Measurements from ENCODE around the gene NCK2. TPM values are rescaled to one million over a fixed set of nuclear protein-coding genes. Genes with fewer than 3 reads are reported as not detected.
A peak's percentile ranks its signal among the peaks of the same experiment; 100 is the strongest.

NCK2 gene
- total RNA-seq, 1 donor from 2014 or later: 72.4 TPM

GRCh38 chr2:105859694-105859951 is 114.9 kb downstream of the NCK2 start:
- Mint-ChIP-seq H3K27me3 (ENCODE audit: low read depth) (no peaks in the 10 kb centered on the region), H3K4me3 (ENCODE audit: low read depth) (no peak overlapping the region), H3K9me3 (no peaks in the 10 kb centered on the region), H3K36me3 (ENCODE audit: low read depth) (peaks cover 65% of the 10 kb centered on the region), H3K27ac (peak overlapping the region; percentile 70), H3K4me1 (ENCODE audit: low read depth) (peaks cover 84% of the 10 kb centered on the region)
- DNase-seq (ENCODE audit: low spot score): no peak
- intact Hi-C loops (cut with micrococcal nuclease): loop anchor here (1.0 to 10.0 kb wide), 5 partner anchors 14 to 235 kb away; no protein-coding TSS in a partner anchor

DNA sequence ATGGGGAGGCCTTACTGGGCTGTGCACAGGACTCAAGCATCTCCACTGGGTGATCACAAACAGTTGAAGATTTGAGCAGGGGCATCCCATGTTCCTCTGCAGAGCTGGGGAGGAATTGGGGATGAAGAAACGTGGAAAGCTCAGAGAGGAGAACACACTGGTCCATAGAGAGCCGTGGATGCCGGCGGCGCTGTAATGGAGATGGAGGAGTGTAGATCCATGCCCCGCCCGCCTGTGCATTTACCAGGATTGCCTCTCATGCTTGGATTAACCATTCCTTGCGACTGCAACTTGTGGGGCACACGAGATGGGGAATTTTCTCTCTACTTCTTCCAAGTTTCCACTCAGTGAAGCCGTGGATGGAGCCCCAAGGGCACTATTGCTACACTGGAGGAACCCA is 115.9 kb downstream of the NCK2 start:
- Mint-ChIP-seq H3K4me1 (ENCODE audit: low read depth) (peaks cover 85% of the 10 kb centered on the region), H3K9me3 (no peaks in the 10 kb centered on the region), H3K36me3 (ENCODE audit: low read depth) (peaks cover 64% of the 10 kb centered on the region), H3K27ac (peak overlapping the region; percentile 64), H3K4me3 (ENCODE audit: low read depth) (no peak overlapping the region), H3K27me3 (ENCODE audit: low read depth) (no peaks in the 10 kb centered on the region)
- intact Hi-C loops (cut with micrococcal nuclease): no loop called here
- DNase-seq (ENCODE audit: low spot score): no peak

DNA sequence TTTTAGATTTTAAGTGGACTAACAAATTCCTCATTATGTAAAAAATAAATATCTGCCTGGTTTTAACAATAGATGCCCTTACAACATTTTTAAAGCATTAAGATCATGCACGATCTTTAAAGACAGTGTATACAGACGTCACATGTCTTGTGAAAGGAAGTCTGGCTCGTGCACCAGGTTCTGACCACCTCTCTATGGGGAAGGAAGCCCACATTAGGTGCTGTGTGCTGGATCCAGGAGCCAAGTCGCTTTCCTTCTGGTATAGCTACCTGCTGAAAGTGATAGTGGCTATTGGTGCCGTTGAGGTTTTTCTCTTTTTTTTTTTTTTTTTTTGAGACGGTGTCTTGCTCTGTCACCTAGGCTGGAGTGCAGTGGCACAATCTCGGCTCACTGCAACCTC is 116.5 kb downstream of the NCK2 start:
- Mint-ChIP-seq H3K36me3 (ENCODE audit: low read depth) (peaks cover 58% of the 10 kb centered on the region), H3K27me3 (ENCODE audit: low read depth) (no peaks in the 10 kb centered on the region), H3K9me3 (no peaks in the 10 kb centered on the region), H3K27ac (peak overlapping the region; percentile 69), H3K4me1 (ENCODE audit: low read depth) (peaks cover 80% of the 10 kb centered on the region), H3K4me3 (ENCODE audit: low read depth) (peak overlapping the region; percentile 30)
- intact Hi-C loops (cut with micrococcal nuclease): no loop called here
- DNase-seq (ENCODE audit: low spot score): no peak

DNA sequence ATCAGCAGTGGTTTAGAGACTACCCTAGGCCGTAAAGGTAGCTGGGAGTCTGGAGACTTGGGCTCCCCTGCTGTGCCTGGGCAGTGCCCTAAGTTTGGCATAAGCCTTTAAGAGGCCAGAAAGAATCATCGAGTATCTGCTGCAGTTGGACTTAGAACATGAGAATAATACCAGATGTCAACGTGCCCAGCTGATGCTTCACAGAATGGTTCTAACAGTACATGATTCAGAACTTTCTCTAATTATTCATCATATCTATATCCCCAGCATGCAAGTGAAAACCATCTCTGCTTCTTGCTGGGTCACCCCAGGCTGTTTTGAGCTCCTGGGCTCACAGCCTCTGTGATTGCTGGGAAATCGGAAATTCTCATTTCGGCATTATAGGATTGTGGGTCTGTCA is 118.1 kb downstream of the NCK2 start:
- Mint-ChIP-seq H3K4me1 (ENCODE audit: low read depth) (peaks cover 77% of the 10 kb centered on the region), H3K9me3 (no peaks in the 10 kb centered on the region), H3K27ac (peak overlapping the region; percentile 47), H3K4me3 (ENCODE audit: low read depth) (no peak overlapping the region), H3K27me3 (ENCODE audit: low read depth) (no peaks in the 10 kb centered on the region), H3K36me3 (ENCODE audit: low read depth) (peaks cover 50% of the 10 kb centered on the region)
- intact Hi-C loops (cut with micrococcal nuclease): no loop called here
- no peak for DNase-seq (ENCODE audit: low spot score)

DNA sequence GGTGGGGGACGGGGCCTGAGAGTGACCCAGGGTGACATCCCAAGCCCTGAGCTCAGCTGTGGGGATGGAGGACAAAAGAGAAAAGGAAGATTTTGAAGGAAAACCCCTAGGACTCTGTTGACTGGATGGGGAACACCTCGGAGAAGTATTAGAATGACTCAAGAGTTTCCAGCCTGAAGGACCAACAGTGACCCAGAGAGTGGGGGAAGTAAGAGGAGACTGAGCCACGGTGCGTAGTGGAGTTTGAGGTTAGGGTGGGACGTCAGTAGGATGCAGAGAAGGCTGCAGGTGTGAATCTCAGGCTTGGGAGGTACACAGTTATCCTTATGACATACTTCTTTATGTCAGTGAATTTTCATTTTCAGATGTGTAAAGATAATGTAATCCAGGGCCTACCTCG is 119.5 kb downstream of the NCK2 start:
- Mint-ChIP-seq H3K27ac (peak overlapping the region; percentile 61), H3K36me3 (ENCODE audit: low read depth) (peaks cover 53% of the 10 kb centered on the region), H3K27me3 (ENCODE audit: low read depth) (no peaks in the 10 kb centered on the region), H3K9me3 (no peaks in the 10 kb centered on the region), H3K4me1 (ENCODE audit: low read depth) (peaks cover 72% of the 10 kb centered on the region), H3K4me3 (ENCODE audit: low read depth) (no peak overlapping the region)
- DNase-seq (ENCODE audit: low spot score): no peak
- intact Hi-C loops (cut with micrococcal nuclease): no loop called here

DNA sequence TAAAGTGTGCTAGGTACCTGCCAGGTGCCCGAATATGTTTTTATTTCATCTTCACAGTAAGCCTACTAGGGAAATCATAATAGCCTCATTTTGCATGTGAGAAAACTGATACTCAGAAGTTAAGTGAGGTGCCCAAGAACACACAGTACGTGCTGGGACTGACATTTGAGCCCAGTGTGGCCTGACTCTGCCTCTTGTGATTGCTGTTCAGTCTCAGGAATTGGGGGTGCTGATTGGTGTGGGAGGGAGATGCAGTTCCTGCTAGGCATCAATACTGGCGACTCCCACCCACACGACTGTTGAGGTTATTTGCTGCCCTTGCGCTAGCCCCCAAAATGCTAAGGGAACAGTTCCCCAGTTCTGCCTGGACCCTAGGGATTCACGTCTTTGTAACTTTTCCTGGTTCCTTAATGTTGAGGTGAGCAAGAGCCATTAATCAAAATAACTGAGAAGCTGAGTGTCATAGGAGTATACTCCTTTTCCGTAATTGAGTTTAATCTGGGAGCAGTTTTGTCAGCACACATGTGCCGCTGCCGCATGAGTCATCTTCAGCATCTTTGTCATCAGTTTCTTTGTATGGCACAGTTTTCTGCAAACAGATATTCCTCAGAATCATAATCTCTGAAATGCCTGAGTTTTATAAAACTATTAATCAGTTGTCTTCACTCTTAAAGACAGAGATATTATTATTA is 120.7 kb downstream of the NCK2 start:
- H3K27ac Mint-ChIP-seq: peak overlapping the region; percentile 54
- H3K36me3 Mint-ChIP-seq (ENCODE audit: low read depth): peaks cover 51% of the 10 kb centered on the region
- no peak overlapping the region for H3K4me3 Mint-ChIP-seq (ENCODE audit: low read depth)
- H3K27me3 Mint-ChIP-seq (ENCODE audit: low read depth): no peaks in the 10 kb centered on the region
- H3K4me1 Mint-ChIP-seq (ENCODE audit: low read depth): peaks cover 65% of the 10 kb centered on the region
- no peaks in the 10 kb centered on the region for H3K9me3 Mint-ChIP-seq
- DNase-seq (ENCODE audit: low spot score): no peak
- intact Hi-C loops (cut with micrococcal nuclease): no loop called here

DNA sequence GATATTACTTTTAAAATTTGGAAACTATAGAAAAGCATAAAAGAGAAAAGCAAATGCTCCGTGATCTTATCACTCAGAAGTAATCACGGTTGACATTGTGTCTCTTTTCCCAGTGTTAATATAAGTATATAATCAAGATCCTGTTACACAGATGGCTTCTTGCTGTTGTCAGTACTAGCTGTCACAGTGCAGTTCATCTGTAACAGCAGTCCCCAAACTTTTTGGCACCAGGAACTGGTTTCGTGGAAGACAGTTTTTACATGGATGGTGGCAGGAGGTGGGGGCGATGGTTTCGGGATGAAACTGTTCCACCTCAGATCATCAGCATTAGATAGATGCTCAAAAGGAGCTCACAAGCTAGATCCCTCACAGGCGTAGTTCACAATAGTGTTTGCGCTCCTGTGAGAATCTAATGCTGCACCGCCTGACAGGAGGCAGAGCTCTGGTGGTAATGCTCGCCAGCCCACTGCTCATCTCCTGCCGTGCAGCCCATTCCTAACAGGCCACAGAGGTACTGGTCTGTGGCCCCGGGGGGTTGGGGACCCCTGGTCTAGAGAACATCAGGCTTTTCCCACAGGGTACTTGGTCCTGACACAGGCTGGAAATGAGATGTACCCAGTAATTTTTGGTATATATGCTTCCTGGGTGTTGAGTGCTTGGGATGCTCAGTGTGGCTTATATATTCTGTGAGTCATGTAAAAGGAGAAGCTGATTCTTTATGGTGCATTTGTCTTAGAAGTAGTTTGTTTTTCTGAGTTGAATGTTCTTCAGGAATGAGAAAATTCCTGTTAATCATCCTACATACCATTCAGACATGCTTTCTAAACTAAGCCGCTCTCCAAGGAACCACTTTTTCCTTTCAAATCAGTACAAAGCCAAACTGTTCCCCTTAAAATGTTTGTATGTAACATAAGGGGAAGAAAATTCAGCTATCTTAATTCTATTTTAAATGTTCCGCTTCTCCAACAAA is 121.8 kb downstream of the NCK2 start:
- H3K27ac Mint-ChIP-seq: no peak overlapping the region
- peaks cover 51% of the 10 kb centered on the region for H3K36me3 Mint-ChIP-seq (ENCODE audit: low read depth)
- no peaks in the 10 kb centered on the region for H3K27me3 Mint-ChIP-seq (ENCODE audit: low read depth)
- intact Hi-C loops (cut with micrococcal nuclease): no loop called here
- H3K4me1 Mint-ChIP-seq (ENCODE audit: low read depth): peaks cover 63% of the 10 kb centered on the region
- no peak overlapping the region for H3K4me3 Mint-ChIP-seq (ENCODE audit: low read depth)
- H3K9me3 Mint-ChIP-seq: no peaks in the 10 kb centered on the region
- DNase-seq (ENCODE audit: low spot score): no peak

DNA sequence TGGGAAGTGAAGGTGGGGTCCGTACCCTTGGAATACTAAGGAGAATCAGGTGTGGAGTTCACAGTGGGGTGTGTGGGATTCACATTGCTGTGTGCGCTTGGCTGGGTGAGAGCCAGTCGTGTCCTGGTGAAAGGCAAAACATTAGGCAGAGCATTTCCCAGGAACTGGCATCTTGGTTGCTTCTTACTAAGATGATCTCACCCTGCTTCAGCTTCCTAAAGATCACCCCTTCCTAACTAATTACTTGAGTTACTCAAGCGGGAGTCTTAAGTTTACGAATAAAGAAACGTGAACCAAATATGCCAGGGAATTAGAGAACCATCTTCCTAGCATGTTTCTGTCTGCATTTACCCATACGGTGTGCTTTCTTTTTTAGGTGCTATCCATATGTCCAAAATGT is 122.9 kb downstream of the NCK2 start:
- Mint-ChIP-seq H3K27me3 (ENCODE audit: low read depth) (no peaks in the 10 kb centered on the region), H3K4me1 (ENCODE audit: low read depth) (peaks cover 70% of the 10 kb centered on the region), H3K36me3 (ENCODE audit: low read depth) (peaks cover 53% of the 10 kb centered on the region), H3K4me3 (ENCODE audit: low read depth) (no peak overlapping the region), H3K27ac (peak overlapping the region; percentile 1), H3K9me3 (no peaks in the 10 kb centered on the region)
- DNase-seq (ENCODE audit: low spot score): no peak
- intact Hi-C loops (cut with micrococcal nuclease): no loop called here

DNA sequence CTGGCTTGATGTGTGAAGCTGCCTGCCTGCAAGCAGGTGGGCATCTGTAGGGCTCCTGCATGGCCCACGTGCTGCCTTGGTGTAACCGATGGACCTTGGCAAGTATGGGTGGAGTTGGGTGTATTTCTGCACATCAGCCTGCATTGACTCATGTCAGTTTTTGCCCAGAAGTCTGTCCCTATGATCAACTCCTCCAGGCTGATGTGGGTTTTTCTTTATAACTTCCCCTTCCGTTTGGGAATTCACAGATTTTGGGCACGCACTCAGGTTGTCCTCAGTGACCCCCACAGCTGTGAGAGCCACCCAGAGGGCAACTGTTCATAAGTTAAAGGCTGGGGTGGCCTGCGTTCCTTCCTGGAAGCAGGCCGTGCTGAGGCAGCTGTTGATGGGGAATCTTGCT is 123.3 kb downstream of the NCK2 start:
- Mint-ChIP-seq H3K9me3 (no peaks in the 10 kb centered on the region), H3K27me3 (ENCODE audit: low read depth) (no peaks in the 10 kb centered on the region), H3K4me1 (ENCODE audit: low read depth) (peaks cover 70% of the 10 kb centered on the region), H3K36me3 (ENCODE audit: low read depth) (peaks cover 53% of the 10 kb centered on the region), H3K27ac (peak overlapping the region; percentile 45), H3K4me3 (ENCODE audit: low read depth) (no peak overlapping the region)
- intact Hi-C loops (cut with micrococcal nuclease): no loop called here
- DNase-seq (ENCODE audit: low spot score): no peak

DNA sequence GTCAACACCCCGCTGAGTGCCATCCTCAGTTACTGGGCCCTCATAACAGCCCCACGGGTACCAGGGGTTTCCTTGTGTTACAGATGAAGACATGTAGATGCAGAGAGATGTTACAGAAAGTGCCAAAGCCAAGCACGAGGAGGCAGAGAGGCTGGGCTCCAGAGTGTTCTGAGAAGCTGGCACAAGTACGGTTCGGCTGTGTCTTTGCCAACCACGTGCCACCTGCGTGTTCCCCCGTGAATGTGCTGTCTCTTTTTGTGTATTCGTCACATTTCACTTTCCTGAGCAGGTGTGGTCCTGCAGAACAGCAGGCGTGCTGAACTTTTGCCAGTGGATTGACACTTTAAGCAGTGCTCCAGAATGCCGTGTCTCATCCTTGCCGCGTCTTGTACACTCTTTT is 124.6 kb downstream of the NCK2 start:
- no peaks in the 10 kb centered on the region for H3K27me3 Mint-ChIP-seq (ENCODE audit: low read depth)
- intact Hi-C loops (cut with micrococcal nuclease): no loop called here
- no peak overlapping the region for H3K4me3 Mint-ChIP-seq (ENCODE audit: low read depth)
- peaks cover 59% of the 10 kb centered on the region for H3K36me3 Mint-ChIP-seq (ENCODE audit: low read depth)
- peaks cover 70% of the 10 kb centered on the region for H3K4me1 Mint-ChIP-seq (ENCODE audit: low read depth)
- no peaks in the 10 kb centered on the region for H3K9me3 Mint-ChIP-seq
- no peak for DNase-seq (ENCODE audit: low spot score)
- peak overlapping the region; percentile 29 for H3K27ac Mint-ChIP-seq

DNA sequence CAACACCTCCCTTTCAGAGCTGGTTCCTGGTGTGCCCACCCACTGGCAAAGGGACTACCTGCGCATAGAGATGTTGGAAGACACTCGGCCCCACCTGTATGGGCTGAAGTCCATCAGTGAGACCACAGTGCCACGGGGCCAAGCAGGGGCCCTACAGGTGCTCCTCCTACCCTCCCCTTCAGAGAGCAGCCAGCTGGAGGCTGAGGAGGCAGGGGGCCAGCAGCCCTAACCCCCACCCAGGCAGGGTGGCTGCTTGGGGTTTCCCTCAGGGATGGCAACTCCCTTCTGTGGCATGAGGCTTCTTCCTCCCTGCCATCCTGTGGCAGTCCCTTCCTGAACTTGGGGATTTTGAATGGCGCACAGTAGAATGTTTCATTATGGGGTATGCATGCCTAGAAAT is 125.3 kb downstream of the NCK2 start:
- Mint-ChIP-seq H3K36me3 (ENCODE audit: low read depth) (peaks cover 54% of the 10 kb centered on the region), H3K27me3 (ENCODE audit: low read depth) (no peaks in the 10 kb centered on the region), H3K4me1 (ENCODE audit: low read depth) (peaks cover 69% of the 10 kb centered on the region), H3K9me3 (no peaks in the 10 kb centered on the region), H3K4me3 (ENCODE audit: low read depth) (no peak overlapping the region), H3K27ac (no peak overlapping the region)
- DNase-seq (ENCODE audit: low spot score): no peak
- intact Hi-C loops (cut with micrococcal nuclease): loop anchor here (5.0 kb wide), 1 partner anchor 37 kb away; no protein-coding TSS in a partner anchor

GRCh38 chr2:105870858-105871257 is 126.1 kb downstream of the NCK2 start:
- Mint-ChIP-seq H3K27me3 (ENCODE audit: low read depth) (no peaks in the 10 kb centered on the region), H3K36me3 (ENCODE audit: low read depth) (peaks cover 57% of the 10 kb centered on the region), H3K4me1 (ENCODE audit: low read depth) (peaks cover 71% of the 10 kb centered on the region), H3K4me3 (ENCODE audit: low read depth) (no peak overlapping the region), H3K27ac (peak overlapping the region; percentile 23), H3K9me3 (no peaks in the 10 kb centered on the region)
- no peak for DNase-seq (ENCODE audit: low spot score)
- intact Hi-C loops (cut with micrococcal nuclease): loop anchor here (5.0 kb wide), 1 partner anchor 36 kb away; no protein-coding TSS in a partner anchor

DNA sequence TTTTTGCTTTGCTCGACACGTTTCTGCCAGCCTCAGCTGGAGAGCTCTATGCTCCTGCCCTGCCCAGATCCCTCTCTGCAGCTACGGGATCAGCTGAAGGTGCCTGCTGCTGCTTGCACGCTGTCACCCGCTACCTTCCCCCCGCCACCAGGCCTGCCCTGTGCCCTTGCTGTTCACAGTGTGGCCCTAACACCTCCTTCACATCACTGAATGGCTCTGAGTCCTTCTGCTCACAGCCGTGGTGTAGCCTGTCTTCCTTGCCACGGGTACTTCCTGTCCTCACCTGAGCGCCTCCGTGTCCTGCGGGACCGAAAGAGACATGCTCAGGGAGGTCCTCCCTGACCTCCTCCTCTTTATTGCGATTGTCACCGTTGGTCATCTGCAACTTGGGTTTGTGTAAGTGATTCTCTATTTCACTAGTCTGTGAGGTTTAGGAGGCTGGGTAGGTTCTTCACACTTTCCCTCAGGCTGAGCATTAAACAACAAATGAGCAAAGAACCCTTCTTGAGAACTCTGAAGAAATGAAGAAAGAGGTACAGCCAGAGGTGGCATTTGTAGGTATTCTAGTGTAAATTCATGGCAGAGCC is 127.5 kb downstream of the NCK2 start:
- no peaks in the 10 kb centered on the region for H3K27me3 Mint-ChIP-seq (ENCODE audit: low read depth)
- peaks cover 72% of the 10 kb centered on the region for H3K4me1 Mint-ChIP-seq (ENCODE audit: low read depth)
- intact Hi-C loops (cut with micrococcal nuclease): loop anchor here (2.0 to 5.0 kb wide), 3 partner anchors 35 to 125 kb away; no protein-coding TSS in a partner anchor
- H3K36me3 Mint-ChIP-seq (ENCODE audit: low read depth): peaks cover 70% of the 10 kb centered on the region
- no peaks in the 10 kb centered on the region for H3K9me3 Mint-ChIP-seq
- DNase-seq (ENCODE audit: low spot score): no peak
- H3K27ac Mint-ChIP-seq: peak overlapping the region; percentile 91
- no peak overlapping the region for H3K4me3 Mint-ChIP-seq (ENCODE audit: low read depth)
